Lung (tissue), 16 donors: ENCODE results near the gene ZNF513. TPM values are rescaled to one million over a fixed set of nuclear protein-coding genes. Genes with fewer than 3 reads are reported as not detected.
A peak's percentile ranks its signal among the peaks of the same experiment; 100 is the strongest.

Experiments used
- ATAC-seq: fragments of 200-7000 bp; cut with Tn5 transposase; one replicate; pipeline ENCODE4 v1.9.1; 2020; ENCODE audit warnings: moderate number of reproducible peaks; ENCODE audit not compliant: insufficient read depth, low FRiP score
- DNase-seq, 3 donors: peaks; one replicate each; pipeline ENCODE4 v3.0.0-alpha.2; 2013 to 2017
- H3K27ac ChIP-seq, 2 donors: one replicate each; pipeline ENCODE4 v1.5.1; 2013; ENCODE audit warnings: mild to moderate bottlenecking in 2 of 2, moderate library complexity in 2 of 2, control low read depth in 1 of 2, inconsistent platforms in 1 of 2, low read depth in 1 of 2, low read length in 1 of 2
- H3K27me3 ChIP-seq, 3 donors: one replicate each; pipeline ENCODE4 v1.5.1; 2013; ENCODE audit warnings: low read length in 2 of 3; ENCODE audit not compliant: control insufficient read depth in 3 of 3, insufficient read depth in 3 of 3
- H3K36me3 ChIP-seq, 4 donors: one replicate each; pipeline ENCODE4 v1.5.1; 2013; ENCODE audit warnings: low read length in 4 of 4, mild to moderate bottlenecking in 1 of 4, moderate library complexity in 1 of 4; ENCODE audit not compliant: control insufficient read depth in 4 of 4, insufficient read depth in 4 of 4
- H3K4me1 ChIP-seq, 5 donors: one replicate each; pipeline ENCODE4 v1.5.1; 2013; ENCODE audit warnings: low read length in 5 of 5, mild to moderate bottlenecking in 2 of 5, moderate library complexity in 1 of 5; ENCODE audit not compliant: control insufficient read depth in 5 of 5, insufficient read depth in 5 of 5
- H3K4me3 ChIP-seq: one replicate; pipeline ENCODE4 v1.5.1; 2013; ENCODE audit warnings: mild to moderate bottlenecking, control low read depth, moderate library complexity
- H3K9ac ChIP-seq, 2 donors: one replicate each; pipeline ENCODE4 v1.5.1; 2013; ENCODE audit warnings: low read length in 2 of 2, control low read depth in 1 of 2; ENCODE audit not compliant: insufficient read depth in 1 of 2
- H3K9me3 ChIP-seq, 4 donors: one replicate each; pipeline ENCODE4 v1.5.1; 2013; ENCODE audit warnings: low read length in 3 of 4, mild to moderate bottlenecking in 1 of 4, moderate library complexity in 1 of 4; ENCODE audit not compliant: control insufficient read depth in 4 of 4, insufficient read depth in 3 of 4
- CTCF ChIP-seq: IDR thresholded peaks from 2 replicates; pipeline ENCODE4 v1.5.1; 2012; ENCODE audit warnings: mild to moderate bottlenecking; ENCODE audit errors: control extremely low read depth, extremely low read depth
- WGBS, 2 donors: extraction: QIAGEN DNeasy Blood & Tissue Kit; methylation state at CpG; one replicate each; pipeline ENCODE4 v1.1.7; 2013; 5-methylcytosine and 5-hydroxymethylcytosine counted together
- long read RNA-seq, 5 donors: transcript quantifications; one replicate each; lab custom pipeline, GENCODE V29; 2026
- polyA plus RNA-seq, 2 donors: library from polyadenylated mRNA; stranded (reverse); fragments of 200-250 nt; gene quantifications; one replicate each; pipeline ENCODE4 v1.2.1, GENCODE V29; 2013
- total RNA-seq, 2 donors: library from RNA; depleted of rRNA in 1 of 2; stranded (reverse); fragments of >200 nt in 1 of 2; gene quantifications; one replicate each; pipeline ENCODE4 v1.2.1, GENCODE V29; 2014 to 2021
- donor health status: control.
- donor health status: control.
- donor health status: Bipolar disorder and iron deficiency.
- donor health status: healthy.
- donor health status: DM: yes; HTN: yes; CAD: no.

The ZNF513 gene, protein sequence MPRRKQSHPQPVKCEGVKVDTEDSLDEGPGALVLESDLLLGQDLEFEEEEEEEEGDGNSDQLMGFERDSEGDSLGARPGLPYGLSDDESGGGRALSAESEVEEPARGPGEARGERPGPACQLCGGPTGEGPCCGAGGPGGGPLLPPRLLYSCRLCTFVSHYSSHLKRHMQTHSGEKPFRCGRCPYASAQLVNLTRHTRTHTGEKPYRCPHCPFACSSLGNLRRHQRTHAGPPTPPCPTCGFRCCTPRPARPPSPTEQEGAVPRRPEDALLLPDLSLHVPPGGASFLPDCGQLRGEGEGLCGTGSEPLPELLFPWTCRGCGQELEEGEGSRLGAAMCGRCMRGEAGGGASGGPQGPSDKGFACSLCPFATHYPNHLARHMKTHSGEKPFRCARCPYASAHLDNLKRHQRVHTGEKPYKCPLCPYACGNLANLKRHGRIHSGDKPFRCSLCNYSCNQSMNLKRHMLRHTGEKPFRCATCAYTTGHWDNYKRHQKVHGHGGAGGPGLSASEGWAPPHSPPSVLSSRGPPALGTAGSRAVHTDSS
- total RNA-seq (10 to 100 TPM in 1 of 2 donors, 1 to 10 TPM in 1; 8.0 to 21.1 TPM), polyA plus RNA-seq (10 to 100 TPM; 21.6 to 22.2 TPM)
- long read RNA-seq, donor 1, partial matches to known transcripts, result 0 of 4 reads
- long read RNA-seq, donor 1, other reads (novel, unspliced or antisense), result 0 of 4 reads
- long read RNA-seq, donor 2, partial matches to known transcripts, result 0 of 1 reads
- long read RNA-seq, donor 2, other reads (novel, unspliced or antisense), result 0 of 1 reads
- long read RNA-seq, donor 3, partial matches to known transcripts, result 0 of 4 reads
- long read RNA-seq, donor 3, other reads (novel, unspliced or antisense), result 0 of 4 reads
- long read RNA-seq, donor 4, partial matches to known transcripts, result 0 of 1 reads
- long read RNA-seq, donor 4, other reads (novel, unspliced or antisense), result 0 of 1 reads
- long read RNA-seq, donor 5, partial matches to known transcripts, result 6 of 8 reads
- long read RNA-seq, donor 5, other reads (novel, unspliced or antisense), result 0 of 8 reads

DNA sequence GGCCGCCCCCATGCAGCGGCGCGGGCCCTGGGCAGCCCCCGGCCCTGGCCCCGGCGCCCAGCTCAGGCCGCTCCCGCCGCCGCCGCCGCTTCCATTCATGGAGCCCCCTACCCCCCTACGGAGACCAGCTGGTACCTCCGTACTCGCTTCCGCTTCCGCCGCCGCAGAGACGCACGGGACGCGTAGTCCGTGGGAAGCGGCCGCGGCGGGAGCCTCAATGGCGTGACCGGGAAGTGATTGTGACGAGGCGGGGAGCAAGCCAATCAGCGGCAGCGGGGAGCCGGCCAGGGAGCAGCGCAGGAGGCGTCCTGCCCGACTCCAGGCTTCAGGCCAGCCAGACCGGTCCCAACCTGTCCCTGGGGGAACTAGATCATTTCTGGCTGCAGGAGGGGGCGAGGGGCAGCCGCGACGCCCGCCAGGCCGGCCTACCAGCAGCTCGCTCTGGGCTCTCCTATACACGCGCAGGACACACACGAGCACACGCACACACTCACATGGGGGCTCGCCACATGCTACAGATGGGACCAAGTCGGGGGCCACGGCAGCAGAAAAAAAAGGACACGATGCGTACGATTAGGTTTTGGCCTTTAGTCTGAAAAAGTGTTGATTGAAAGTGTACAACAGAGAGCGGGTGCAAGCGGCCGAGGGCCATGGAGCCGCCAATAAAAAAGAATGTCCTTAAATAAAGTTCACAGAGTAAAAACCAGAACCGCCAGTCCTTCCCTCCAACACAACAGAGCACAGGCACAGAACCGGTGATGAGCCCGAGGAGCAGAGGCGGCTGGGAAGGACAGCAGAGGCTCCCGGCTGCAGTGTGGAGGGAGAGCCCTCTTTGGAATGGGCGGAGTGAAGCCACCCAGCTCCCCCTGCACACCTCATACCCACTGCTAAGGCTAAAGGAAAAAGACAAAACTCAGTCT lies at the start of gene ZNF513:
Gene ZNF513 (minus strand): TSS at position 109 of the 920 bp plus-strand sequence. CDS start 208 bp downstream, outside the sequence.
- H3K27ac ChIP-seq, result peak within 1 kb of the TSS; percentile 88 to 93
- H3K9me3 ChIP-seq, result no peaks in the 10 kb centered on the region
- peak within 1 kb of the TSS; percentile 62 for H3K4me3 ChIP-seq
- peak within 1 kb of the TSS; percentile 91 to 96 for H3K9ac ChIP-seq
- H3K4me1 ChIP-seq, result peaks cover 4 to 19% (median 5%) of the 10 kb centered on the region in 5 donors
- no peak for TF ChIP-seq CTCF
- 17 to 21% methylated on average over 61 to 67 of the region's 67 CpGs for WGBS, 2 donors
- H3K27me3 ChIP-seq, result no peaks in the 10 kb centered on the region
- peaks cover 18 to 49% (median 33%) of the 10 kb centered on the region in 4 donors for H3K36me3 ChIP-seq
- DNase-seq, result peak; percentile 98
- peak; percentile 89 for ATAC-seq

DNA sequence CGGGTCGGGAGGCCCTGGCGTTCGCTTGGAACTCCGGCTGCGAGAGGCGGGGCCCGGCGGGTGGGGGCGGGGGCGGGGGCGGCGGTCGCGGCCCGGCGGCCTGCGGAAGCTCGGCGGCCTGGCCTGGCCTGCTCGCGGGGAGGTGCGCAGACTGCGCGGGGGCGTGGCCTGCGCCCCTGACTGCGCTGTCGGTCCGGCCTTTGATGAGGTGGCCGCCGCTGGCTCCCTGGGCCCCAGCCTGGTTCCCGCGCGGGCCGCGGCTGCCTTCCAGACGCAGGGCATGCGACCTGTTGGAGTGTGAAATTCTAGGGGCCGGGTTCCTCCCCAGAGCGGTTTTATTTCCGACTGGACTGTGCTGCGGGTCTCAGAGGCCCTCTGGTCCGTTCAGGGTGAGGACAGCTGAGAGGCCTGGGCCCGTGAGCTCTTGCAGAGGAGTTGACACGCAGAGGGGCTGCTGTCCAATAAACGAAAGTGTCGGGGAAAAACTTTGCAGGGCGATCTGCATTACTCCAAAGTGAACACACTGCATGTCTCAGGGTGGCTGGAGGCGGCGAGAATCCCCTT lies 48.5 kb upstream of the ZNF513 start:
- no peak for TF ChIP-seq CTCF
- peaks cover 2 to 21% (median 6%) of the 10 kb centered on the region in 5 donors for H3K4me1 ChIP-seq

More for the DNA sequence above, 48.5 kb upstream of the ZNF513 start:
- Histone ChIP-seq H3K9me3 (no peaks in the 10 kb centered on the region), H3K27me3 (no peaks in the 10 kb centered on the region), H3K4me3 (peak overlapping the region; percentile 91), H3K36me3 (peaks cover 7 to 12% (median 7%) of the 10 kb centered on the region in 4 donors), H3K27ac (peak overlapping the region; percentile 99 to 100), H3K9ac (peak overlapping the region; percentile 85 to 91)
- ATAC-seq, result peak; percentile 94
- 0 to 1% methylated on average over 29 to 51 of the region's 51 CpGs for WGBS, 2 donors
- DNase-seq, result peak; percentile 83 to 91 (median 88)
